ENCODE measurements around the gene BMP5. TPM values are rescaled to one million over a fixed set of nuclear protein-coding genes. Genes with fewer than 3 reads are reported as not detected.

The BMP5 gene
- total and polyA plus RNA-seq, 4 donors = 0.42 to 0.92 (median 0.65) TPM

DNA sequence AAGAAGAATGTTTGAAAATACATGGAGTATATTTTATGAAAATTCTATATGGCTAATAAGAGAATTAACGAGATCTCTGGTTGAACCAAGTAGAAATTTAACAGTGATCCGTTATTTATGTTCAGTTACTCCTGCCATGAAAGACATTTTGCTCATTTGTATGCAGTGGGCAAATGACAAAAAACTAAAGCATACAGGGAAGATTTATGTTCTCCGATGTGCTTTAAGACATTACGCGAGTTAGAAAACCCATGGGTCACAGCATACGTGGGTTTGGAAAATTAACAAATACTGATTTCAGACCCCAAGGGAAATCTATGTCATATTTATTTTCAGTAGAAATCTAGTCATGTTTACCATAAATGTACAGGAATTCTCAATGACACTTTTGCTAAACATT is 90.1 kb downstream of the BMP5 start:
- DNase-seq (ENCODE audit: low spot score) = no peak

DNA sequence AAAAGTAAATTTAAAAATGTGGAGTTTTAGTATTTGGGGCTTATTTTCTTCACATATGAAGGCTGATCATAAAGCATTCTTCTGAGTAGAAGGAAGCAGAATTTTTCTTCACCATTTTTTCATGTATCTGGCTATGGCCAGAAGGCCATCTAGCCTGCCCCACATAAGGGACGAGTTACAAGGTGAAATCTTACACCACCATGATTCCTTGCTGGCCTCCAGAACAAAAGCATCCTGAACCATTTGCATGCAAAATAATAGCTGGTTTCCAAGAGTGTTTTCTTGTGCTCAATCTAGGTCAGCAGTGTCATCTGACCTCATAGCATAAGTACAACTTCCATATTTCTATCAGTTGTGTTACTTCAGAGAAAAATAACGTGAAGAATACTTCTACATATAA is 93.1 kb downstream of the BMP5 start:
- 59% methylated on average over 2 of the region's 2 CpGs for WGBS

More for the DNA sequence above, 90.1 kb downstream of the BMP5 start:
- no peak overlapping the region for H3K27ac ChIP-seq (ENCODE audit: low read depth in 1 of 2, low read length in 2 of 2)
- H3K9ac ChIP-seq (ENCODE audit: low read depth in 1 of 2, low read length in 2 of 2) = no peak overlapping the region
- TF ChIP-seq TAF1 (conservative IDR thresholded peaks at IDR 0.05) (no peak), YY1 (IDR thresholded peaks at IDR 0.05) (no peak), RAD21 (IDR thresholded peaks at IDR 0.05) (no peak), NR2F2 (IDR thresholded peaks at IDR 0.05) (no peak), SP1 (IDR thresholded peaks at IDR 0.05) (no peak)
- TF ChIP-seq, protein P1, sequence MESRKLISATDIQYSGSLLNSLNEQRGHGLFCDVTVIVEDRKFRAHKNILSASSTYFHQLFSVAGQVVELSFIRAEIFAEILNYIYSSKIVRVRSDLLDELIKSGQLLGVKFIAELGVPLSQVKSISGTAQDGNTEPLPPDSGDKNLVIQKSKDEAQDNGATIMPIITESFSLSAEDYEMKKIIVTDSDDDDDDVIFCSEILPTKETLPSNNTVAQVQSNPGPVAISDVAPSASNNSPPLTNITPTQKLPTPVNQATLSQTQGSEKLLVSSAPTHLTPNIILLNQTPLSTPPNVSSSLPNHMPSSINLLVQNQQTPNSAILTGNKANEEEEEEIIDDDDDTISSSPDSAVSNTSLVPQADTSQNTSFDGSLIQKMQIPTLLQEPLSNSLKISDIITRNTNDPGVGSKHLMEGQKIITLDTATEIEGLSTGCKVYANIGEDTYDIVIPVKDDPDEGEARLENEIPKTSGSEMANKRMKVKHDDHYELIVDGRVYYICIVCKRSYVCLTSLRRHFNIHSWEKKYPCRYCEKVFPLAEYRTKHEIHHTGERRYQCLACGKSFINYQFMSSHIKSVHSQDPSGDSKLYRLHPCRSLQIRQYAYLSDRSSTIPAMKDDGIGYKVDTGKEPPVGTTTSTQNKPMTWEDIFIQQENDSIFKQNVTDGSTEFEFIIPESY (IDR thresholded peaks at IDR 0.05) = no peak
- TF ChIP-seq, protein P2, sequence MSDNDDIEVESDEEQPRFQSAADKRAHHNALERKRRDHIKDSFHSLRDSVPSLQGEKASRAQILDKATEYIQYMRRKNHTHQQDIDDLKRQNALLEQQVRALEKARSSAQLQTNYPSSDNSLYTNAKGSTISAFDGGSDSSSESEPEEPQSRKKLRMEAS (IDR thresholded peaks at IDR 0.05) = no peak
- no peak overlapping the region for H3K4me3 ChIP-seq (ENCODE audit: low read depth in 1 of 3, low read length in 3 of 3)
- 84% methylated on average over 6 of the region's 6 CpGs for WGBS
- H3K27me3 ChIP-seq (ENCODE audit: control insufficient read depth in 4 of 4, insufficient read depth in 4 of 4, low read length in 3 of 4) = no peaks in the 10 kb centered on the region
- H3K9me3 ChIP-seq (ENCODE audit: control insufficient read depth in 4 of 4, low read length in 3 of 4) = no peaks in the 10 kb centered on the region
- H3K4me1 ChIP-seq (ENCODE audit: control insufficient read depth in 4 of 4, insufficient read depth in 4 of 4, low read length in 3 of 4) = no peaks in the 10 kb centered on the region
- H3K36me3 ChIP-seq (ENCODE audit: control insufficient read depth in 4 of 4, insufficient read depth in 3 of 4, low read depth in 1 of 4, low read length in 3 of 4) = no peaks in the 10 kb centered on the region

More for the DNA sequence above, 93.1 kb downstream of the BMP5 start:
- no peak for DNase-seq (ENCODE audit: low spot score)
- Histone ChIP-seq H3K9me3 (ENCODE audit: control insufficient read depth in 4 of 4, low read length in 3 of 4) (no peaks in the 10 kb centered on the region), H3K4me1 (ENCODE audit: control insufficient read depth in 4 of 4, insufficient read depth in 4 of 4, low read length in 3 of 4) (no peaks in the 10 kb centered on the region), H3K4me3 (ENCODE audit: low read depth in 1 of 3, low read length in 3 of 3) (no peak overlapping the region), H3K27me3 (ENCODE audit: control insufficient read depth in 4 of 4, insufficient read depth in 4 of 4, low read length in 3 of 4) (no peaks in the 10 kb centered on the region), H3K27ac (ENCODE audit: low read depth in 1 of 2, low read length in 2 of 2) (no peak overlapping the region), H3K9ac (ENCODE audit: low read depth in 1 of 2, low read length in 2 of 2) (no peak overlapping the region), H3K36me3 (ENCODE audit: control insufficient read depth in 4 of 4, insufficient read depth in 3 of 4, low read depth in 1 of 4, low read length in 3 of 4) (no peaks in the 10 kb centered on the region)
- TF ChIP-seq FOXA2 (IDR thresholded peaks at IDR 0.05) (no peak), JUND (IDR thresholded peaks at IDR 0.05) (no peak), FOXA1 (IDR thresholded peaks at IDR 0.05) (no peak), NR2F2 (IDR thresholded peaks at IDR 0.05) (no peak), SP1 (IDR thresholded peaks at IDR 0.05) (no peak), RAD21 (IDR thresholded peaks at IDR 0.05) (no peak), RXRA (IDR thresholded peaks at IDR 0.05) (no peak), GABPA (IDR thresholded peaks at IDR 0.05 in 1 of 2, conservative IDR thresholded peaks at IDR 0.05 in 1 of 2) (no peak), HNF4G (IDR thresholded peaks at IDR 0.05) (no peak), YY1 (IDR thresholded peaks at IDR 0.05) (no peak), TAF1 (conservative IDR thresholded peaks at IDR 0.05) (no peak), HNF4A (conservative IDR thresholded peaks at IDR 0.05) (no peak)
- TF ChIP-seq, protein P3, sequence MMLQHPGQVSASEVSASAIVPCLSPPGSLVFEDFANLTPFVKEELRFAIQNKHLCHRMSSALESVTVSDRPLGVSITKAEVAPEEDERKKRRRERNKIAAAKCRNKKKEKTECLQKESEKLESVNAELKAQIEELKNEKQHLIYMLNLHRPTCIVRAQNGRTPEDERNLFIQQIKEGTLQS (IDR thresholded peaks at IDR 0.05) = no peak
- TF ChIP-seq, protein P1 (IDR thresholded peaks at IDR 0.05) = no peak
- TF ChIP-seq, protein P4, sequence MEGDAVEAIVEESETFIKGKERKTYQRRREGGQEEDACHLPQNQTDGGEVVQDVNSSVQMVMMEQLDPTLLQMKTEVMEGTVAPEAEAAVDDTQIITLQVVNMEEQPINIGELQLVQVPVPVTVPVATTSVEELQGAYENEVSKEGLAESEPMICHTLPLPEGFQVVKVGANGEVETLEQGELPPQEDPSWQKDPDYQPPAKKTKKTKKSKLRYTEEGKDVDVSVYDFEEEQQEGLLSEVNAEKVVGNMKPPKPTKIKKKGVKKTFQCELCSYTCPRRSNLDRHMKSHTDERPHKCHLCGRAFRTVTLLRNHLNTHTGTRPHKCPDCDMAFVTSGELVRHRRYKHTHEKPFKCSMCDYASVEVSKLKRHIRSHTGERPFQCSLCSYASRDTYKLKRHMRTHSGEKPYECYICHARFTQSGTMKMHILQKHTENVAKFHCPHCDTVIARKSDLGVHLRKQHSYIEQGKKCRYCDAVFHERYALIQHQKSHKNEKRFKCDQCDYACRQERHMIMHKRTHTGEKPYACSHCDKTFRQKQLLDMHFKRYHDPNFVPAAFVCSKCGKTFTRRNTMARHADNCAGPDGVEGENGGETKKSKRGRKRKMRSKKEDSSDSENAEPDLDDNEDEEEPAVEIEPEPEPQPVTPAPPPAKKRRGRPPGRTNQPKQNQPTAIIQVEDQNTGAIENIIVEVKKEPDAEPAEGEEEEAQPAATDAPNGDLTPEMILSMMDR (IDR thresholded peaks at IDR 0.05; ENCODE audit: low read depth, low read length, missing input control) = no peak
- TF ChIP-seq, protein P2 (IDR thresholded peaks at IDR 0.05) = no peak
- TF ChIP-seq, protein P5, sequence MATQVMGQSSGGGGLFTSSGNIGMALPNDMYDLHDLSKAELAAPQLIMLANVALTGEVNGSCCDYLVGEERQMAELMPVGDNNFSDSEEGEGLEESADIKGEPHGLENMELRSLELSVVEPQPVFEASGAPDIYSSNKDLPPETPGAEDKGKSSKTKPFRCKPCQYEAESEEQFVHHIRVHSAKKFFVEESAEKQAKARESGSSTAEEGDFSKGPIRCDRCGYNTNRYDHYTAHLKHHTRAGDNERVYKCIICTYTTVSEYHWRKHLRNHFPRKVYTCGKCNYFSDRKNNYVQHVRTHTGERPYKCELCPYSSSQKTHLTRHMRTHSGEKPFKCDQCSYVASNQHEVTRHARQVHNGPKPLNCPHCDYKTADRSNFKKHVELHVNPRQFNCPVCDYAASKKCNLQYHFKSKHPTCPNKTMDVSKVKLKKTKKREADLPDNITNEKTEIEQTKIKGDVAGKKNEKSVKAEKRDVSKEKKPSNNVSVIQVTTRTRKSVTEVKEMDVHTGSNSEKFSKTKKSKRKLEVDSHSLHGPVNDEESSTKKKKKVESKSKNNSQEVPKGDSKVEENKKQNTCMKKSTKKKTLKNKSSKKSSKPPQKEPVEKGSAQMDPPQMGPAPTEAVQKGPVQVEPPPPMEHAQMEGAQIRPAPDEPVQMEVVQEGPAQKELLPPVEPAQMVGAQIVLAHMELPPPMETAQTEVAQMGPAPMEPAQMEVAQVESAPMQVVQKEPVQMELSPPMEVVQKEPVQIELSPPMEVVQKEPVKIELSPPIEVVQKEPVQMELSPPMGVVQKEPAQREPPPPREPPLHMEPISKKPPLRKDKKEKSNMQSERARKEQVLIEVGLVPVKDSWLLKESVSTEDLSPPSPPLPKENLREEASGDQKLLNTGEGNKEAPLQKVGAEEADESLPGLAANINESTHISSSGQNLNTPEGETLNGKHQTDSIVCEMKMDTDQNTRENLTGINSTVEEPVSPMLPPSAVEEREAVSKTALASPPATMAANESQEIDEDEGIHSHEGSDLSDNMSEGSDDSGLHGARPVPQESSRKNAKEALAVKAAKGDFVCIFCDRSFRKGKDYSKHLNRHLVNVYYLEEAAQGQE (IDR thresholded peaks at IDR 0.05) = no peak

Data from liver (tissue), 9 donors.